RWPE2 (cell line): ENCODE results near the gene CDC42BPB.

Experiments used
- ATAC-seq: fragments of 200-7000 bp; cut with Tn5 transposase; 3 replicates; pipeline ENCODE4 v1.9.1; 2021; ENCODE audit warnings: low read depth
- DNase-seq: peaks from one replicate; pipeline ENCODE4 v3.0.0-alpha.2; 2020; ENCODE audit warnings: low spot score
- H3K27ac ChIP-seq: fragments of 450-650 bp; 2 replicates; pipeline ENCODE4 v1.5.1; 2017; ENCODE audit warnings: mild to moderate bottlenecking; ENCODE audit not compliant: poor library complexity, severe bottlenecking
- H3K27me3 ChIP-seq: fragments of 250-450 bp; sonication (Bioruptor Pico); 2 replicates; pipeline ENCODE4 v1.5.1; 2021; ENCODE audit warnings: mild to moderate bottlenecking, moderate library complexity; ENCODE audit not compliant: insufficient read depth, poor library complexity, severe bottlenecking
- H3K36me3 ChIP-seq: fragments of 250-450 bp; sonication (Bioruptor Pico); 2 replicates; pipeline ENCODE4 v1.5.1; 2020; ENCODE audit warnings: low read depth, mild to moderate bottlenecking, moderate library complexity
- H3K4me1 ChIP-seq: fragments of 250-450 bp; sonication (Bioruptor Pico); 2 replicates; pipeline ENCODE4 v1.5.1; 2021; ENCODE audit warnings: mild to moderate bottlenecking, moderate library complexity; ENCODE audit not compliant: insufficient read depth, poor library complexity, severe bottlenecking
- H3K4me3 ChIP-seq: fragments of 250-450 bp; sonication (Bioruptor Pico); 2 replicates; pipeline ENCODE4 v1.5.1; 2021; ENCODE audit warnings: mild to moderate bottlenecking, moderate library complexity; ENCODE audit not compliant: severe bottlenecking
- H3K9me3 ChIP-seq: fragments of 250-450 bp; sonication (Bioruptor Pico); 2 replicates; pipeline ENCODE4 v1.5.1; 2021; ENCODE audit warnings: mild to moderate bottlenecking, moderate library complexity; ENCODE audit not compliant: severe bottlenecking
- CTCF ChIP-seq: fragments of 450-650 bp; IDR thresholded peaks from one replicate; pipeline ENCODE4 v1.5.1; 2017; ENCODE audit warnings: mild to moderate bottlenecking, moderate library complexity; ENCODE audit not compliant: poor library complexity, severe bottlenecking

The CDC42BPB gene

GRCh38 chr14:102969901-102970300 lies 87.4 kb downstream of the CDC42BPB start:
- DNase-seq (no peak), ATAC-seq (no peak)
- TF ChIP-seq CTCF = no peak
- Histone ChIP-seq H3K9me3 (no peaks in the 10 kb centered on the region), H3K4me1 (no peaks in the 10 kb centered on the region), H3K36me3 (peaks cover 95% of the 10 kb centered on the region), H3K27ac (no peak overlapping the region), H3K4me3 (no peak overlapping the region), H3K27me3 (no peaks in the 10 kb centered on the region)

- Histone ChIP-seq H3K4me1 (no peaks in the 10 kb centered on the region), H3K9me3 (no peaks in the 10 kb centered on the region), H3K4me3 (no peak overlapping the region), H3K27me3 (no peaks in the 10 kb centered on the region), H3K27ac (no peak overlapping the region), H3K36me3 (peaks cover 95% of the 10 kb centered on the region)
- no peak for TF ChIP-seq CTCF
- ATAC-seq (no peak), DNase-seq (no peak)
Measured at GRCh38 chr14:102969060-102969791, 88.1 kb downstream of the CDC42BPB start.

- no peak overlapping the region for H3K27ac ChIP-seq
- H3K36me3 ChIP-seq = peaks cover 98% of the 10 kb centered on the region
- no peaks in the 10 kb centered on the region for H3K27me3 ChIP-seq
- DNase-seq = no peak
- no peaks in the 10 kb centered on the region for H3K9me3 ChIP-seq
- no peaks in the 10 kb centered on the region for H3K4me1 ChIP-seq
- no peak overlapping the region for H3K4me3 ChIP-seq
- ATAC-seq = no peak
- no peak for TF ChIP-seq CTCF
Measured at GRCh38 chr14:102968306-102968705, 89.0 kb downstream of the CDC42BPB start.

- no peaks in the 10 kb centered on the region for H3K4me1 ChIP-seq
- no peak overlapping the region for H3K4me3 ChIP-seq
- DNase-seq (no peak), ATAC-seq (no peak)
- TF ChIP-seq CTCF = no peak
- no peaks in the 10 kb centered on the region for H3K27me3 ChIP-seq
- no peaks in the 10 kb centered on the region for H3K9me3 ChIP-seq
- H3K27ac ChIP-seq = no peak overlapping the region
- peaks cover 99% of the 10 kb centered on the region for H3K36me3 ChIP-seq
Measured at GRCh38 chr14:102967506-102967795, 89.9 kb downstream of the CDC42BPB start.

- H3K4me3 ChIP-seq = no peak overlapping the region
- TF ChIP-seq CTCF = no peak
- H3K27ac ChIP-seq = no peak overlapping the region
- no peaks in the 10 kb centered on the region for H3K9me3 ChIP-seq
- DNase-seq (no peak), ATAC-seq (no peak)
- no peaks in the 10 kb centered on the region for H3K4me1 ChIP-seq
- peaks cover 100% of the 10 kb centered on the region for H3K36me3 ChIP-seq
- H3K27me3 ChIP-seq = no peaks in the 10 kb centered on the region
Measured at GRCh38 chr14:102966681-102967505, 90.5 kb downstream of the CDC42BPB start.
